ENCODE measurements around the gene ARCN1. TPM values are rescaled to one million over a fixed set of nuclear protein-coding genes. Genes with fewer than 3 reads are reported as not detected.

ARCN1 gene
- total and polyA plus RNA-seq, 8 donors = 22.0 to 115 (median 60.1) TPM

GRCh38 chr11:118619444-118620197, 47.4 kb downstream of the ARCN1 start:
- H3K27me3 ChIP-seq = peaks cover 0 to 5% (median 0%) of the 10 kb centered on the region in 3 donors
- intact Hi-C loops (cut with DNase I; ENCODE audit: low total_unique reads) = no loop called here
- TF ChIP-seq EP300 (IDR thresholded peaks at IDR 0.05) (no peak), POLR2A (IDR thresholded peaks at IDR 0.05) (no peak), POLR2AphosphoS5 (IDR thresholded peaks at IDR 0.05) (no peak)
- TF ChIP-seq, protein P1, sequence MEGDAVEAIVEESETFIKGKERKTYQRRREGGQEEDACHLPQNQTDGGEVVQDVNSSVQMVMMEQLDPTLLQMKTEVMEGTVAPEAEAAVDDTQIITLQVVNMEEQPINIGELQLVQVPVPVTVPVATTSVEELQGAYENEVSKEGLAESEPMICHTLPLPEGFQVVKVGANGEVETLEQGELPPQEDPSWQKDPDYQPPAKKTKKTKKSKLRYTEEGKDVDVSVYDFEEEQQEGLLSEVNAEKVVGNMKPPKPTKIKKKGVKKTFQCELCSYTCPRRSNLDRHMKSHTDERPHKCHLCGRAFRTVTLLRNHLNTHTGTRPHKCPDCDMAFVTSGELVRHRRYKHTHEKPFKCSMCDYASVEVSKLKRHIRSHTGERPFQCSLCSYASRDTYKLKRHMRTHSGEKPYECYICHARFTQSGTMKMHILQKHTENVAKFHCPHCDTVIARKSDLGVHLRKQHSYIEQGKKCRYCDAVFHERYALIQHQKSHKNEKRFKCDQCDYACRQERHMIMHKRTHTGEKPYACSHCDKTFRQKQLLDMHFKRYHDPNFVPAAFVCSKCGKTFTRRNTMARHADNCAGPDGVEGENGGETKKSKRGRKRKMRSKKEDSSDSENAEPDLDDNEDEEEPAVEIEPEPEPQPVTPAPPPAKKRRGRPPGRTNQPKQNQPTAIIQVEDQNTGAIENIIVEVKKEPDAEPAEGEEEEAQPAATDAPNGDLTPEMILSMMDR (IDR thresholded peaks at IDR 0.05) = no peak
- DNase-seq = peak in 1 of 2 donors; percentile 54
- peaks cover 56 to 78% (median 59%) of the 10 kb centered on the region in 4 donors for H3K4me1 ChIP-seq
- H3K27ac ChIP-seq = peak overlapping the region; percentile 52 to 84 (median 80)
- no peaks in the 10 kb centered on the region for H3K9me3 ChIP-seq
- H3K36me3 ChIP-seq = peaks cover 17 to 40% (median 27%) of the 10 kb centered on the region in 4 donors
- 49 to 77% (median 69%) methylated on average over 6 of the region's 6 CpGs for WGBS, 5 donors
- H3K4me3 ChIP-seq = no peak overlapping the region

GRCh38 chr11:118620529-118621070, 48.4 kb downstream of the ARCN1 start:
- peaks cover 20 to 40% (median 29%) of the 10 kb centered on the region in 4 donors for H3K36me3 ChIP-seq
- H3K27ac ChIP-seq = peak overlapping the region; percentile 37 to 84 (median 80)
- H3K4me3 ChIP-seq = peak overlapping the region; percentile 54 to 59 (median 56)
- no peak for DNase-seq
- TF ChIP-seq POLR2A (IDR thresholded peaks at IDR 0.05) (no peak), POLR2AphosphoS5 (IDR thresholded peaks at IDR 0.05) (no peak), EP300 (IDR thresholded peaks at IDR 0.05) (no peak)
- TF ChIP-seq, protein P1 (IDR thresholded peaks at IDR 0.05) = no peak
- 51 to 64% (median 52%) methylated on average over 7 of the region's 7 CpGs for WGBS, 5 donors
- intact Hi-C loops (cut with DNase I; ENCODE audit: low total_unique reads) = no loop called here
- peaks cover 0 to 5% (median 0%) of the 10 kb centered on the region in 3 donors for H3K27me3 ChIP-seq
- H3K9me3 ChIP-seq = no peaks in the 10 kb centered on the region
- H3K4me1 ChIP-seq = peaks cover 56 to 88% (median 63%) of the 10 kb centered on the region in 4 donors

GRCh38 chr11:118621071-118621783, 49.0 kb downstream of the ARCN1 start:
- H3K36me3 ChIP-seq = peaks cover 22 to 40% (median 29%) of the 10 kb centered on the region in 4 donors
- no peaks in the 10 kb centered on the region for H3K9me3 ChIP-seq
- TF ChIP-seq, protein P1 (IDR thresholded peaks at IDR 0.05) = no peak
- TF ChIP-seq POLR2A (IDR thresholded peaks at IDR 0.05) = no peak
- no peak for TF ChIP-seq EP300 (IDR thresholded peaks at IDR 0.05)
- peak in 2 of 3 donors; percentile 15 to 24 for TF ChIP-seq POLR2AphosphoS5 (IDR thresholded peaks at IDR 0.05)
- peak overlapping the region; percentile 37 to 84 (median 80) for H3K27ac ChIP-seq
- WGBS, 5 donors = 3 to 5% (median 4%) methylated on average over 24 to 38 of the region's 38 CpGs
- peaks cover 56 to 87% (median 64%) of the 10 kb centered on the region in 4 donors for H3K4me1 ChIP-seq
- H3K27me3 ChIP-seq = peaks cover 0 to 5% (median 0%) of the 10 kb centered on the region in 3 donors
- H3K4me3 ChIP-seq = peak overlapping the region; percentile 54 to 59 (median 56)
- intact Hi-C loops (cut with DNase I; ENCODE audit: low total_unique reads) = no loop called here
- DNase-seq = peak; percentile 85 to 95

- intact Hi-C loops (cut with DNase I; ENCODE audit: low total_unique reads) = no loop called here
- DNase-seq = no peak
- peak overlapping the region; percentile 54 to 59 (median 56) for H3K4me3 ChIP-seq
- 32 to 55% (median 49%) methylated on average over 3 to 4 of the region's 4 CpGs for WGBS, 5 donors
- H3K27ac ChIP-seq = peak overlapping the region; percentile 15 to 84 (median 80)
- H3K9me3 ChIP-seq = no peaks in the 10 kb centered on the region
- TF ChIP-seq POLR2AphosphoS5 (IDR thresholded peaks at IDR 0.05) (no peak), POLR2A (IDR thresholded peaks at IDR 0.05) (no peak), EP300 (IDR thresholded peaks at IDR 0.05) (no peak)
- TF ChIP-seq, protein P1 (IDR thresholded peaks at IDR 0.05) = no peak
- peaks cover 21 to 40% (median 30%) of the 10 kb centered on the region in 4 donors for H3K36me3 ChIP-seq
- peaks cover 0 to 5% (median 0%) of the 10 kb centered on the region in 3 donors for H3K27me3 ChIP-seq
- H3K4me1 ChIP-seq = peaks cover 55 to 82% (median 64%) of the 10 kb centered on the region in 4 donors
Measured at GRCh38 chr11:118621784-118622375, 49.7 kb downstream of the ARCN1 start.
